K562 (cell line): ENCODE results near the gene GABRR3. TPM values are rescaled to one million over a fixed set of nuclear protein-coding genes. Genes with fewer than 3 reads are reported as not detected.

Experiments used
- ATAC-seq: fragments of 200-7000 bp; cut with Tn5 transposase; 3 replicates; pipeline ENCODE4 v1.9.1; 2020; ENCODE audit warnings: moderate library complexity
- BruUV-seq: library from RNA; stranded (reverse); fragments of 400-500 nt; replicated peaks from 2 replicates; lab custom pipeline; 2021; lab: Mats Ljungman, UMichigan
- CTCF ChIA-PET: fragments of 300-600 bp; formaldehyde crosslinking; extraction: SDS; loops from one replicate; lab custom pipeline; 2021; ENCODE audit warnings: low intra/inter-chr PET ratio; lab: Yijun Ruan, JAX
- POLR2A ChIA-PET: fragments of 300-600, 350-650 bp; sonication (Branson Sonifier 250); formaldehyde crosslinking; extraction: SDS; loops from one replicate; lab custom pipeline; 2021; ENCODE audit warnings: antibody characterized with exemption, inconsistent platforms; lab: Yijun Ruan, JAX
- DNase-seq, 4 experiments: peaks; one replicate each; pipeline versions ENCODE4 v3.0.0 to v3.0.0-alpha.2; 2011 to 2018; ENCODE audit warnings: low spot score in 3 of 4, mixed read lengths in 3 of 4; ENCODE audit errors: extremely low read depth in 1 of 4
- FAIRE-seq: peaks from 2 replicates; lab custom pipeline; 2011; peaks lifted over from hg19 to GRCh38; lab: Jason Lieb, UNC
- H2AFZ ChIP-seq: 2 replicates; pipeline ENCODE4 v1.6.0; 2011; ENCODE audit warnings: low read depth, low read length, control low read depth, inconsistent platforms
- H3K27ac ChIP-seq: fragments of 200-600 bp; 3 replicates; pipeline ENCODE4 v1.8.0; 2011; ENCODE audit warnings: low read depth, mild to moderate bottlenecking, control low read depth, inconsistent platforms, low read length, moderate library complexity, mixed read lengths; ENCODE audit errors: extremely low read depth
- H3K27me3 ChIP-seq, 2 experiments: fragments of 300-600 bp in 1 of 2; 2 replicates in 1 of 2; 3 replicates in 1 of 2; pipeline versions ENCODE4 v1.6.0 to v1.8.0; 2011; ENCODE audit warnings: inconsistent platforms in 2 of 2, low read length in 2 of 2, mild to moderate bottlenecking in 1 of 2, mixed read lengths in 1 of 2, moderate library complexity in 1 of 2; ENCODE audit not compliant: control insufficient read depth in 2 of 2, insufficient read depth in 2 of 2
- H3K36me3 ChIP-seq: fragments of 300-600 bp; 3 replicates; pipeline ENCODE4 v1.8.0; 2011; ENCODE audit warnings: mild to moderate bottlenecking, low read length, inconsistent platforms; ENCODE audit not compliant: control insufficient read depth, insufficient read depth
- H3K4me1 ChIP-seq, 2 experiments: fragments of 200-600 bp in 1 of 2; replicated peaks in 1 of 2; 2 replicates in 1 of 2; 3 replicates in 1 of 2; pipeline versions ENCODE4 v1.5.1 to v1.8.0; 2011; ENCODE audit warnings: inconsistent platforms in 2 of 2, low read length in 2 of 2, mild to moderate bottlenecking in 1 of 2, mixed read lengths in 1 of 2, moderate library complexity in 1 of 2; ENCODE audit not compliant: control insufficient read depth in 2 of 2, insufficient read depth in 2 of 2
- H3K4me2 ChIP-seq: 2 replicates; pipeline ENCODE4 v1.6.1; 2011; ENCODE audit warnings: low read length, control low read depth, inconsistent platforms, mixed read lengths; ENCODE audit not compliant: insufficient read depth
- H3K4me3 ChIP-seq: fragments of 200-600 bp; sonication (generic), shearing (Covaris generic); 2 replicates; pipeline ENCODE4 v1.5.1; 2016; ENCODE audit warnings: control low read depth, inconsistent platforms
- H3K79me2 ChIP-seq: fragments of 200-600 bp; 3 replicates; pipeline ENCODE4 v1.8.0; 2011; ENCODE audit warnings: low read length, inconsistent platforms; ENCODE audit not compliant: control insufficient read depth, insufficient read depth
- H3K9ac ChIP-seq, 2 experiments: 2 replicates each; pipeline versions ENCODE4 v1.6.0 to v1.6.1; 2011; ENCODE audit warnings: low read depth in 2 of 2, low read length in 2 of 2, control low read depth in 1 of 2, inconsistent platforms in 1 of 2, mild to moderate bottlenecking in 1 of 2, mixed read lengths in 1 of 2; ENCODE audit not compliant: insufficient read depth in 1 of 2
- H3K9me1 ChIP-seq: one replicate; pipeline ENCODE4 v1.6.0; 2011; ENCODE audit warnings: inconsistent platforms, mild to moderate bottlenecking, low read length, moderate library complexity; ENCODE audit not compliant: control insufficient read depth, insufficient read depth
- H3K9me3 ChIP-seq: replicated peaks from 2 replicates; pipeline ENCODE4 v1.5.1; 2011; ENCODE audit warnings: low read depth, low read length, inconsistent platforms; ENCODE audit not compliant: control insufficient read depth, insufficient read depth
- H4K20me1 ChIP-seq: replicated peaks from 2 replicates; pipeline ENCODE4 v1.6.1; 2011; ENCODE audit warnings: low read length, inconsistent platforms, mixed read lengths; ENCODE audit not compliant: control insufficient read depth, insufficient read depth
- BCL6 ChIP-seq: fragments of 250-450 bp; sonication (Bioruptor Pico); IDR thresholded peaks from 2 replicates; pipeline ENCODE4 v1.4.0; 2020
- CREB1 ChIP-seq, 2 experiments: sonication (generic) in 1 of 2; formaldehyde crosslinking in 1 of 2; IDR thresholded peaks; 2 replicates each; pipeline versions ENCODE4 v1.6.1 to v1.8.0; 2012 to 2022; ENCODE audit warnings: inconsistent platforms in 1 of 2, mild to moderate bottlenecking in 1 of 2, missing genetic modification reagents in 1 of 2, moderate library complexity in 1 of 2
- FOXA1 ChIP-seq: fragments of 450-650 bp; IDR thresholded peaks from 2 replicates; pipeline ENCODE4 v1.6.1; 2016; ENCODE audit warnings: mild to moderate bottlenecking, borderline replicate concordance
- FOXP1 ChIP-seq: sonication (generic); formaldehyde crosslinking; IDR thresholded peaks from 2 replicates; pipeline ENCODE4 v1.8.0; 2022; ENCODE audit warnings: mild to moderate bottlenecking, missing genetic modification reagents
- GTF3C2 ChIP-seq: IDR thresholded peaks from 3 replicates; pipeline ENCODE4 v1.6.1; 2011; ENCODE audit warnings: borderline replicate concordance, mild to moderate bottlenecking, moderate library complexity; ENCODE audit not compliant: insufficient read length; ENCODE audit errors: extremely low read depth
- NR0B1 ChIP-seq: fragments of 450-650 bp; IDR thresholded peaks from one replicate; pipeline ENCODE4 v1.6.1; 2018; ENCODE audit warnings: mild to moderate bottlenecking, moderate library complexity; ENCODE audit not compliant: partially characterized antibody
- RBM15 ChIP-seq: fragments of 200-400 bp; formaldehyde crosslinking; IDR thresholded peaks from 2 replicates; pipeline ENCODE4 v1.6.1; 2018; ENCODE audit warnings: mild to moderate bottlenecking, low read length, moderate library complexity; ENCODE audit not compliant: insufficient read depth
- SRF ChIP-seq, 2 experiments: fragments of 250-450, 450-650 bp in 1 of 2; sonication (Bioruptor Pico) in 1 of 2; sonication (generic) in 1 of 2; formaldehyde crosslinking; IDR thresholded peaks; 2 replicates each; pipeline versions ENCODE4 v1.5.0 to v1.5.1; 2020 to 2022; ENCODE audit warnings: mild to moderate bottlenecking in 1 of 2, missing genetic modification reagents in 1 of 2
- ZNF197 ChIP-seq: fragments of 200-800 bp; sonication (Bioruptor generic); IDR thresholded peaks from 2 replicates; pipeline ENCODE4 v1.6.1; 2016; ENCODE audit warnings: low read depth, missing genetic modification characterization, missing compliant biosample characterization
- ZNF778 ChIP-seq: fragments of 450-650 bp; formaldehyde crosslinking; IDR thresholded peaks from 2 replicates; pipeline ENCODE4 v1.4.0; 2020; ENCODE audit warnings: mild to moderate bottlenecking, moderate library complexity
- WGBS: fragments of 100-300 bp; shearing (Covaris generic); methylation state at CpG from one replicate; pipeline ENCODE4 v1.1.6; 2016; ENCODE audit warnings: low coverage, mixed read lengths; ENCODE audit not compliant: insufficient coverage; ENCODE audit errors: missing lambda C conversion rate; 5-methylcytosine and 5-hydroxymethylcytosine counted together
- in situ Hi-C: fragments of 300-500 bp; cut with MboI; formaldehyde crosslinking; loops from 4 replicates; pipeline ENCODE4 v1.15.0; 2018; ENCODE audit warnings: inconsistent platforms, mixed read lengths
- intact Hi-C: fragments of 100-400 bp; cut with micrococcal nuclease; formaldehyde crosslinking; loops from 2 replicates; pipeline ENCODE4 v1.14.2; 2022
- polyA plus RNA-seq, 8 experiments: library from polyadenylated mRNA; depleted of rRNA in 4 of 8; stranded (reverse) in 5 of 8; unstranded in 3 of 8; fragments of >200 nt; fragmentation: Nextera tagmentation in 2 of 8; fragmentation: Illumina TruSeq in 1 of 8; extraction: Ambion mirVana in 2 of 8; extraction: Trizol in 1 of 8; gene quantifications; 2 replicates each; pipeline versions ENCODE4 v1.2.1 to v1.2.3, GENCODE V29; 2011 to 2014; ENCODE audit warnings: inconsistent platforms in 1 of 8, missing spikeins in 1 of 8
- total RNA-seq, 7 experiments: library from RNA; depleted of rRNA in 6 of 7; stranded (reverse); fragments of >200 nt in 6 of 7; fragmentation: Illumina TruSeq in 2 of 7; extraction: Trizol in 2 of 7; gene quantifications; 2 replicates each; pipeline versions ENCODE4 v1.2.1 to v1.2.3, GENCODE V29; 2011 to 2021; ENCODE audit warnings: low replicate concordance in 1 of 7

GABRR3 gene
- total and polyA plus RNA-seq, 9 of the 15 experiments (the other 6 are each of a cell fraction or from before 2014, with no cell fraction given): not detected

GRCh38 chr3:97960993-97961766 is 73.9 kb downstream of the GABRR3 start:
- BruUV-seq: no TSS peak
- H3K4me1 ChIP-seq: no peaks in the 10 kb centered on the region; a peak in 2 of 5 replicates
- H3K4me3 ChIP-seq: no peak overlapping the region
- FAIRE-seq: no peak
- H3K27ac ChIP-seq: no peak overlapping the region
- WGBS: 81% methylated on average over 6 of the region's 8 CpGs
- H4K20me1 ChIP-seq: no peaks in the 10 kb centered on the region
- peaks cover 47% of the 10 kb centered on the region; the same call in 2 of the 3 replicates for H3K36me3 ChIP-seq
- in situ Hi-C loops: no loop called here
- H3K79me2 ChIP-seq: peaks cover 13% of the 10 kb centered on the region
- CTCF ChIA-PET: no interaction called here
- no peaks in the 10 kb centered on the region for H3K9me3 ChIP-seq
- TF ChIP-seq ZNF197 (no peak), GTF3C2 (no peak), NR0B1 (no peak), ZNF778 (CRISPR knock-in tag) (no peak), FOXA1 (no peak), BCL6 (no peak), FOXP1 (CRISPR knock-in tag) (no peak), SRF (CRISPR knock-in tag; IDR thresholded peaks at IDR 0.05) (no peak), RBM15 (no peak), CREB1 (IDR thresholded peaks at IDR 0.05) (no peak), CREB1 (CRISPR knock-in tag; IDR thresholded peaks at IDR 0.05) (no peak)
- TF ChIP-seq, all 486 proteins: peak for 0
- intact Hi-C loops: no loop called here
- Histone ChIP-seq H3K27me3 (no peaks in the 10 kb centered on the region), H3K4me2 (no peak overlapping the region), H3K9me1 (peaks cover 3% of the 10 kb centered on the region), H2AFZ (no peak overlapping the region), H3K9ac (no peak overlapping the region)
- DNase-seq: no peak
- POLR2A ChIA-PET: no interaction called here
- ATAC-seq: no peak
